Measurements from ENCODE around the gene TICAM2.
A peak's percentile ranks its signal among the peaks of the same experiment; 100 is the strongest.

TICAM2 gene

GRCh38 chr5:115561176-115561575 lies 41.1 kb downstream of the TICAM2 start:
- DNase-seq, result no peak

DNA sequence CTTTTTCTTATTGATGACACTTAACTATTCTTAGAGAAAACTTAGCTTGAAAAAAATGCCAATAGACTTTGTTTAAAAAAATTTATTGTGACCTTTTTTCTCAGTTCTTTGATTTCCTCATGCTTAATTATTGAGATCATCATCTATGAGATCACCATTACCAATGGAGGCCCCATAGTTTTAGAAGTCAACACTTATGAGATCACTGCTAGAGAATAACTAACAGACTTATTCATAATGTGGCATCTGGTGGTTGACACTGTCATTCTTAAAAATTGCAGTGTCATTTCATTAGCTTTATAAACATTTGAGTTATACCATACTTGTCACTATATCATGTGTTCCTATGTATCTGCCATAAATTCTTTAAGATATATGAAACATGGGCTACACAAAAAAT lies 42.8 kb downstream of the TICAM2 start:
- no peak for DNase-seq

DNA sequence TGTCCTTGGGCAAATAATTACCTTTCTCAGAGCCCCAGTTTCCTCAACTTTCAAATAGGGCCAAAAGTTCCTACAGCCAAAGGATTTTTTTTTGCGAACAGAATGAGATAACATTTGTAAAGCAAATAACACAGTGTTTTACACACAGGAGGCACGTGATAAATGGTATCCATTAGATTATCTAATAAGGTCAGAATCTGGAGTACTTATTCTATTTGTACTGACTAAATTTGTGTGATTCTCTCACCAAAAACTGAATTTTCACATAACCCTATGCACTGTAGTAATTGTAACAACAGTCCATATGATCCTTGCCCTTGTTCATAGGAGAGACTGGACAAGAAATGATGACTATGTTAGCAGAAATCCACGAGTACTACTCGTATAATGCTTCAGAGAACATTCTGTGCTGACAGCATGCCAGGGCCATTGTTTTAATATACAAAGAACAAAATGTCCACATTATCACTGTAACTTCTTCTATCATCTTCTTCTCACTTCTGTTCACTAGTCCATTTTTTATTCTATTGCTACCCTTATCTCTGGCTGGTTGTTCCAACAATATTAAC lies 43.8 kb downstream of the TICAM2 start:
- no peak for DNase-seq

- no peak for DNase-seq
Observed at GRCh38 chr5:115557667-115558387, 44.5 kb downstream of the TICAM2 start.

DNA sequence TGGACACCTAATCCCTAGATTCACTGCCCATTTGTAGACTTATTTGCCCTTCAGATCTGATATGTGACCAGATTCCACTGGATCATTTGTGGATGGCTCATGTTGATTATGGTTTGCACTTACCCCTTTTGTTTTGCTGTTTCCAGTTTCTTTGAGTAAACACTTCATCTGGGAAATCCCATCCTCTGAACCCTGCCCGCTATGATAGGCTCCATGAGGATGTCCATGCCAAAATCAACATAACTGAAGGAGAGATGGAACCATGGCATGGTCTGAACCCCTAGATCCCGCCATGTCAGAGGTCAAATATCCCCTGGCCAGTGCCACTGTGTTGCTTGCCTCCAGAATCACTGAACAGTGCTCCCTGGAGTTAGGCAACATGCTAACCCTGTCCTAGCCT lies 46.0 kb downstream of the TICAM2 start:
- DNase-seq, result no peak

GRCh38 chr5:115555084-115555633 lies 47.1 kb downstream of the TICAM2 start:
- no peak for DNase-seq

DNA sequence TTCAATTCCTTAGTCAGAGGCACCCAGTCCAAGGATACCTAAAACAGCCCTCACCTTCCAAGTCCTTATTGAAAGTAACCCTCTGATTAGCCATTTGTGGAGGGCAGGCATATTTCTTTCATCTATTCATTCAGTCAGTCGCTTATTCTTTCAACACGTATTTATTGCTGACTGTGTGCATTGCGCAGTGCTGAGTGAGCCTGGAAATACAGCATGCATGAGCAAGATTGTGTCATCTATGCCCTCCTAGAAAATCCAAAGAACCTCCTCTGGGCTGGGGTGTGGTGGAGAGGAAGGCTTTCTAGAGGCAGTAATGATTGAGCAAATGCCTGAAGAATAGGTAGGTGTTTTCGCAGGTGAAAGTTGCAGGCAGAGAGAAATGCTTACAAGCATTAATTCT lies 49.2 kb downstream of the TICAM2 start:
- no peak for DNase-seq

GRCh38 chr5:115551415-115551814 lies 50.9 kb downstream of the TICAM2 start:
- no peak for DNase-seq

DNA sequence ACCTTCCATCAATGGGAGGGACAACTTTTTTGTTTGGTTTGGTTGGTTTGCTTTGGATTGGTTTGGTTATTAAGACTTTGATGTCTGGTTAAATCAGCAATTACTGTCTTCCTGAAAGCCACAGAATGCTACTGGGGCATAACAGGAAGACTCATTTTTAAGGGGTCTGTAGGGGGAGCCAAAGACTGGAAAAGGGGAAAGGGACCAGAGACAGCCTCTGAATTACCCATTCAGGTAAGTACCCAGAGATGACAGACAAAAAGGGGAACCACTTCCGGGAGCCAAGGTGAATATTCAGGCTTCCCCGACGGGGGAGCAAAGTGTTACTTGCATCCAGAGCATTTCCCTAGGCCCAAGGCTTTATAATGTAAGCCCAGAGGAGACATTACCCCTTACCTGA lies 53.1 kb downstream of the TICAM2 start:
- DNase-seq, result no peak

DNA sequence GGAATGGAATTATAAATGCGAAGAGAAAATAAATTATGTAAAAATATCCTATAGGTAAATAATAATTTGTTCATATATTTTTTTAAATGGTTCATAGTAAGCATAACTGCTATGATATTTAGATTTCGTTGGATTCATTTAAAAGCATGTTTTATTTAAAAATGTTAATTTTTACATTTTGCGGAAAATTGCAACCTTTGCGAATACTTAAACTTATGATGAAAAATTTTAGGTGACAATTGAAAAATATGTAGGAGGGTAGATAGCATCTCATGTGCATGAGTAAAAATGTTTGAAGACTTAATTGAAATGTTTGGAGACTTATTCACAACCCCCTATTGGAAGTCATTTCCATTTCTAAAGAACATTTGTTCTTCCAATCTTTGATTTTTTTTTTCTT lies 53.6 kb downstream of the TICAM2 start:
- no peak for DNase-seq

- no peak for DNase-seq
Observed at GRCh38 chr5:115545351-115545882, 56.9 kb downstream of the TICAM2 start.

DNA sequence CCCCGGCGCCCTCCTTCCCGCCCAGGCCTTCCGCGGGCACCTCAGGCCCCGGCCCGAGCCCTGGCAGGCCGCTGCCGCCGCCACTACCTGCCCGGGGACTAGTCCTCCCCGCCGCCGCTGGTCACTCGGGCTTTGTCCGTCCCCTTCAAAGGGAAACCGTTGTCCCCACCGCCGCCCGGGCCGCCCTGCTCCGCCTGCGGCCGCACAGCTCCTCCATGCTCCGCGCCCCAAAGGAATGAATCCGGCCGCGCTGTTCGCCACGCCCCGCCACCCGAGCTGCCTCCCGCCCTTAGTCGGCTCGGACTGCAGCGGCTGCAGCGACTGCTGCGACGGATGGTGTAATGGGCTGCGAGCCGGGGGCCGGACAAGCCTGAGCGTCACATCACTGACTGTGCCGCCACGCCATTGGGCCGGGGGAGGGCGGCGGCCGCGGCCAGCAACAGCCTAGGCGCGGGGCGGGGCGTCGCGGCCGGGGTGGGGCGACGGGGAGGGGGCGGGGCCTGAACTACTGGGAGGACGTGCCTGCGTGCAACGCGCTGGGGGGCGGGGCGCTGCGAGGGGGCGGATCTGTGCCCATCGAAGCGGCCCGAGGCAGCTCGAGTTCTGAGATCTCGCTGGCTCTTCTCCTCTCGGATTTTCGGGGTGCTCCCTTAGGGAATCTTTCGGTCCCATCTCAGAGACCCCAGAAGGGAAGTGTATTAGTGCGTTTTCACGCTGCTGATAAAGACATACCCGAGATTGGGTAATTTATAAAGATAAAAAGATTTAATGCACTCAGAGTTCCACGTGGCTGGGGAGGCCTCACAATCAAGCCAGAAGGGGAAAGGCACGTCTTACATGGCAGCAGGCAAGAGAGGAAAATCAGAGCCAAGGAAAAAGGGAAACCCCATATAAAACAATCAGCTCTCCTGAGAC lies 57.6 kb downstream of the TICAM2 start, which contains the start of gene FEM1C:
FEM1C (minus strand) TSS at position 340 of the 915 bp plus-strand sequence. CDS start 1,282 bp downstream, outside the sequence.
- DNase-seq, result peak; percentile 89

DNA sequence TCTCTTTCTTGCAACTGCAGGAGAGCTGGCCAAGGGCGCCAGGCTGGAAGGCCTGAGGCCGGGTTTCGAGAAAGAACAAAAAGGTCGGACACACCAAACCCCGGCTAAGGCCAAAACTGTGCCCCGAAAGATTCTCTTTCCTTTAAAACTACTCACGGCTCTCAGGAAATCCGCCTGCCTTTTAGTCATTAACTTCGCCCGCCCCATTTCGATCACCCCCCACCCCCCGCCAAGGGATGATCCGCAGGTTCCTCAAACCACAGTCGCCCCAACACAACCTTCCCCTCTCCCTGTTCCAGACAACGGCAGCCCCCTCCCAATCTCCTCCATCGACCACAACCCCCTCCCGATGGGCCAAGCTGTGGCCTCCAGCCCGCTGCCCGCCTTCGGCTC lies 58.2 kb downstream of the TICAM2 start:
- peak; percentile 58 for DNase-seq

DNA sequence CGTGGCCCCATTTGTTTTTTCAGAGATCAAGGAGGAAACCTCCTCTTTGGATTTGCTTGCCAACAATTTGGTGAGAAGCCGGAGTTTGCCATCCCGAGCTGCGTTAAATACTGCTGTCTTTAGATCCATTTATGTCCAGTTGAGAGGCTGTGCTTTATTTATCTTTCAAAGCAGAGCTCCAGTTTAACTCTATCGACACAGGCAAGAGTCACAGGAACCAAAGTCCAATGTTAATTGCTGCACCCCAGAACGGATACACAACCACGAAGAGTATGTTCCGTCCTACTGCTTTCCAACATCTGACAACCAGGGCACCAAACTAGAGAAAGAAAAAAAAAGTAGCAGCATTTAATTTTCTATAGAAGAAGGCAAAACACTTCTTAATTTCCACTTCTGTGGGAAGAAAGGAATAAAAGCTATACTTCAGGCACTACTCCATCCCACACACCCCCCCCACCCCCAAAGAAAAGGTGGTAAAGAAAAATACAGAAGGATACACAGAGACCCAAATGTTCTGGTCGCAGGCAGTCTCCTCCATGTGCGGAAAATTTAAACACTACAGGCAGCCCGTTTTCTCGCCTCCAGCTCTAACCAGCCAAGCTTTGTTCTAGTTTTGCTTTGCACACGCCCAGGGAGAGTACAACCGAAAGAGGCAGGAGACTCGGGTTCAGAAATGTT lies 58.8 kb downstream of the TICAM2 start:
- DNase-seq, result no peak

DNA sequence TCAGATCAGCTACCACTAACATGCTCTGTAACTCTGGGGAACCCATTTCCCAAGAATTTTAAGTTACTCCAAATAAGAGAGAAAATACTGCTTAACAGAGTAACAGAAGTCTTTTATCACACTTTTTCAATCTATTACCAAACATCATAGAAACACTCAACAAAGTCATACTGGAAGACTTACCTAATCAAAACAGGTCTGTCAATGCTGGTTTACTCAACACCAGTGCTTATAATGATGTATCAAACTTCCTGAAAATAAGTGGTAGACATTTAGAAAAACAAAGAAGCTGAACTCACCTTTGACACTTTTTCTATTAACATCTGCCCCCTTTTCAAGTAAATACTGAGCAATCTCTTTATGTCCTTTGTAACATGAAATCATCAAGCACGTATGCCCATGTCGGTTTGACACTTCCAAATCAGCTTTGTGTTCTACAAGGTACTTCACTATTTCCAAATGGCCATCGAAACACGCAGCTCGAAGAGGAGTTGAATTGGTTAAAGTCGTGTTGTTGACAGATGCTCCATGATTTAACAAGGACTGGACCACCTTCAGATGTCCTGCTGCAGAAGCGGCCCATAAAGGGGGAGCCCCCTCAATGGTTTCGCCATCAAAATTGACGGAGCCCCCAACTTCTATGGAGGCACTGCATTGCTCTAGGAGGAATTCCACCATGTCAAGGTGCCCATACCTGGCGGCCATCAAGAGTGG lies 59.5 kb downstream of the TICAM2 start:
- no peak for DNase-seq

DNA sequence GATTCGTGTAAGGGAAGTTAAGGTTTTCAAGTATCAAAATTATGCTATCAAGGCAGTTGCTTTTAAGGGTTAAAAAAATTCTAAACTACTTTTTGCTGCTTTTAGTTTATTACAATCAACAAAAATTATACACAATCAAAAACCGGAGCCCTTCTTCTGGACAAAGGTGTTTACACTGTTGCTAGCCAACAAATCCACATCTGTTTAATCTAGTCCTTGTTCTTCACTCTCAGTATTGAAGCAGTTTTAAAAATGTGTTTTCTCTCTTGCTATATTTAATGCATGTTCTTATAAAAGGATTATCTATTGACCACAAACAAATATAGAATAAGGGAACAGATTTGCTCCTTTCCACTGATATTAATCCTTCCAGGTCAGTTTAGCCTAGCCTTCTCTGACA lies 60.2 kb downstream of the TICAM2 start:
- no peak for DNase-seq

- DNase-seq, result no peak
Observed at GRCh38 chr5:115541611-115542010, 60.7 kb downstream of the TICAM2 start.

GRCh38 chr5:115535479-115536035 lies 66.7 kb downstream of the TICAM2 start:
- no peak for DNase-seq

DNA sequence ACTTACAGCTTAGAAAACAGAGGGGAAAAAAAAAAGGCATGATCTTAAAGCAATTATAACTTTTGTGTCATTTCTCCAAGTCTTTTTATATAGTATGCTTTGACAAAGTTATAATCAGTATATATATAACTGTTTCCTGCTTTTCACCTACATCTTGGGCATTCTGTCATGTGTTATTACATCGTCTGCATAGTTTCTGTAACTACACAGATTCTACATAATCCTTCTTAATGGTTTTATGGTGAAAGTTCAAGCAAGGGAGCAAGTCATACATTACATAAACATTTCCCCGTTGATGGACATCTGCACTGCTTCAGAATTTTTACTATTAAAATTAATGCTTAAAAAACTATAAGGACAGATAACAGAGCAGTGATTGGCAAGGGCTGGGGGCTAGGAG lies 69.8 kb downstream of the TICAM2 start:
- no peak for DNase-seq

- no peak for DNase-seq
Observed at GRCh38 chr5:115531787-115532367, 70.4 kb downstream of the TICAM2 start.

- no peak for DNase-seq
Observed at GRCh38 chr5:115531380-115531779, 70.9 kb downstream of the TICAM2 start.
